Stomach (tissue), 9 donors: Measurements from ENCODE around the gene TLL2. TPM values are rescaled to one million over a fixed set of nuclear protein-coding genes. Genes with fewer than 3 reads are reported as not detected.

ENCODE experiments used
- DNase-seq, 2 donors: peaks; one replicate each; pipeline versions ENCODE4 v3.0.0 to v3.0.0-alpha.2; 2013 to 2019
- H3K27ac ChIP-seq, 5 donors: fragments of 200-600 bp in 4 of 5; sonication (generic) in 4 of 5; one replicate each; pipeline ENCODE4 v1.5.1; 2013 to 2019; ENCODE audit warnings: mild to moderate bottlenecking in 1 of 5, moderate library complexity in 1 of 5
- H3K27me3 ChIP-seq, 3 donors: fragments of 200-600 bp; sonication (generic); one replicate each; pipeline ENCODE4 v1.5.1; 2017 to 2019; ENCODE audit warnings: mixed run types in 1 of 3
- H3K36me3 ChIP-seq, 4 donors: fragments of 200-600 bp; sonication (generic); 1 replicate in 3 of 4; 2 replicates in 1 of 4; pipeline ENCODE4 v1.5.1; 2016 to 2019
- H3K4me1 ChIP-seq, 4 donors: fragments of 200-600 bp; sonication (generic); one replicate each; pipeline ENCODE4 v1.5.1; 2016 to 2019
- H3K4me3 ChIP-seq, 4 donors: fragments of 200-600 bp; sonication (generic) in 3 of 4; one replicate each; pipeline ENCODE4 v1.5.1; 2016 to 2019; ENCODE audit warnings: mild to moderate bottlenecking in 1 of 4
- H3K9me3 ChIP-seq, 4 donors: fragments of 200-600 bp; sonication (generic); one replicate each; pipeline ENCODE4 v1.5.1; 2016 to 2019
- CTCF ChIP-seq, 7 experiments: fragments of 450-650 bp in 4 of 7; fragments of 200-600 bp in 3 of 7; sonication (generic) in 3 of 7; IDR thresholded peaks; one replicate each; pipeline ENCODE4 v1.5.1; 2016 to 2019; ENCODE audit warnings: antibody characterized with exemption in 7 of 7, control low read depth in 2 of 7, mild to moderate bottlenecking in 1 of 7
- EP300 ChIP-seq: sonication (generic); formaldehyde crosslinking; IDR thresholded peaks from one replicate; pipeline ENCODE4 v1.6.1; 2017; ENCODE audit warnings: antibody characterized with exemption
- POLR2A ChIP-seq, 4 donors: fragments of 450-650 bp; IDR thresholded peaks; one replicate each; pipeline ENCODE4 v1.6.1; 2016; ENCODE audit warnings: antibody characterized with exemption in 4 of 4, control low read depth in 2 of 4, mild to moderate bottlenecking in 1 of 4, moderate library complexity in 1 of 4
- POLR2AphosphoS5 ChIP-seq, 3 donors: sonication (generic); formaldehyde crosslinking; IDR thresholded peaks; one replicate each; pipeline ENCODE4 v1.6.1; 2016; ENCODE audit warnings: antibody characterized with exemption in 3 of 3
- WGBS, 5 donors: extraction: QIAGEN DNeasy Blood & Tissue Kit in 3 of 5; methylation state at CpG; one replicate each; pipeline versions ENCODE4 v1.1.5 to v1.1.7; 2013 to 2018; 5-methylcytosine and 5-hydroxymethylcytosine counted together
- intact Hi-C: fragments of 100-400 bp; cut with DNase I; formaldehyde crosslinking; loops from one replicate; pipeline ENCODE4 v1.15.1; 2023; ENCODE audit warnings: low total_unique reads
- polyA plus RNA-seq, 3 donors: library from polyadenylated mRNA; stranded (reverse); fragments of 200-250 nt; gene quantifications; one replicate each; pipeline ENCODE4 v1.2.3, GENCODE V29; 2013
- total RNA-seq, 5 donors: library from RNA; depleted of rRNA; stranded (reverse); fragments of >200 nt; gene quantifications; one replicate each; pipeline versions ENCODE4 v1.1.0 to v1.2.3, GENCODE V29; 2014 to 2016
- donor health status: healthy with polysubstance abuse.
- donor health status: Bipolar disorder and iron deficiency.
- donor health status: healthy.

TLL2 gene
- total and polyA plus RNA-seq, 8 donors, result 0.37 to 1.4 (median 0.57) TPM; not detected in 2

- peaks cover 0 to 20% (median 2%) of the 10 kb centered on the region in 3 donors for H3K27me3 ChIP-seq
- DNase-seq, result peak in 1 of 2 donors; percentile 24
- no peaks in the 10 kb centered on the region for H3K9me3 ChIP-seq
- H3K27ac ChIP-seq, result no peak overlapping the region
- H3K4me3 ChIP-seq, result no peak overlapping the region
- WGBS, 5 donors, result 34 to 39% (median 38%) methylated on average over 3 of the region's 3 CpGs
- intact Hi-C loops, result no loop called here
- H3K36me3 ChIP-seq, result no peaks in the 10 kb centered on the region
- no peak for TF ChIP-seq POLR2A (IDR thresholded peaks at IDR 0.05)
- no peak for TF ChIP-seq POLR2AphosphoS5 (IDR thresholded peaks at IDR 0.05)
- TF ChIP-seq EP300, result no peak
- TF ChIP-seq CTCF (IDR thresholded peaks at IDR 0.05), result no peak
- no peaks in the 10 kb centered on the region for H3K4me1 ChIP-seq
Measured at GRCh38 chr10:96319754-96320474, 193.8 kb downstream of the TLL2 start.

- 72 to 84% (median 78%) methylated on average over 4 of the region's 4 CpGs for WGBS, 5 donors
- Histone ChIP-seq H3K27ac (no peak overlapping the region), H3K4me3 (no peak overlapping the region), H3K9me3 (no peaks in the 10 kb centered on the region), H3K4me1 (no peaks in the 10 kb centered on the region), H3K27me3 (peaks cover 0 to 20% (median 2%) of the 10 kb centered on the region in 3 donors), H3K36me3 (no peaks in the 10 kb centered on the region)
- no peak for DNase-seq
- TF ChIP-seq POLR2AphosphoS5 (IDR thresholded peaks at IDR 0.05) (no peak), EP300 (no peak), CTCF (IDR thresholded peaks at IDR 0.05) (no peak), POLR2A (IDR thresholded peaks at IDR 0.05) (no peak)
- intact Hi-C loops, result no loop called here
Measured at GRCh38 chr10:96317067-96317833, 196.5 kb downstream of the TLL2 start.

Other genes starting within 250 kb of the TLL2 start
- 10 to 100 TPM in 4 of 5 donors, 1 to 10 TPM in 1; 1.3 to 38.5 (median 25.2) TPM for gene BLNK, start 242.4 kb downstream of the TLL2 start, total RNA-seq
- 10 to 100 TPM in 2 of 3 donors, 1 to 10 TPM in 1; 9.6 to 22.0 (median 20.2) TPM for gene BLNK, start 242.4 kb downstream of the TLL2 start, polyA plus RNA-seq
- gene DNTT, start 209.5 kb downstream of the TLL2 start, total RNA-seq, result not detected
- not detected for gene DNTT, start 209.5 kb downstream of the TLL2 start, polyA plus RNA-seq
- gene OPALIN, start 154.9 kb downstream of the TLL2 start, total RNA-seq, result not detected
- gene OPALIN, start 154.9 kb downstream of the TLL2 start, polyA plus RNA-seq, result not detected
- 100 to 1,000 TPM in 3 of 5 donors, 10 to 100 TPM in 2; 69.4 to 343 (median 122) TPM for gene TM9SF3, start 73.1 kb upstream of the TLL2 start, total RNA-seq
- 10 to 100 TPM; 28.6 to 33.6 (median 32.3) TPM for gene TM9SF3, start 73.1 kb upstream of the TLL2 start, polyA plus RNA-seq
- 10 to 100 TPM in 2 of 5 donors, 1 to 10 TPM in 2, not detected in 1; 6.4 to 14.5 (median 9.4) TPM for gene PIK3AP1, start 206.6 kb upstream of the TLL2 start, total RNA-seq
- 1 to 10 TPM; 2.6 to 6.2 (median 3.4) TPM for gene PIK3AP1, start 206.6 kb upstream of the TLL2 start, polyA plus RNA-seq